ENCODE results near the gene ATN1. TPM values are rescaled to one million over a fixed set of nuclear protein-coding genes. Genes with fewer than 3 reads are reported as not detected.

The ATN1 gene
- total and polyA plus RNA-seq, 10 donors: 10.1 to 112 (median 73.1) TPM

GRCh38 chr12:6946920-6947374, 19.2 kb downstream of the ATN1 start:
- Histone ChIP-seq H3K27me3 (replicated peaks in 1 of 7) (no peaks in the 10 kb centered on the region), H3K9me3 (no peaks in the 10 kb centered on the region), H3K4me3 (peak overlapping the region in 7 of 8 donors; percentile 14 to 81 (median 36)), H3K4me1 (peaks cover 53 to 93% (median 85%) of the 10 kb centered on the region in 6 donors), H3K27ac (peak overlapping the region; percentile 80 to 99 (median 96)), H3K36me3 (peaks cover 0 to 9% (median 0%) of the 10 kb centered on the region in 6 donors)
- TF ChIP-seq POLR2AphosphoS5 (IDR thresholded peaks at IDR 0.05) (no peak), POLR2A (IDR thresholded peaks at IDR 0.05) (no peak)
- TF ChIP-seq, protein P1, sequence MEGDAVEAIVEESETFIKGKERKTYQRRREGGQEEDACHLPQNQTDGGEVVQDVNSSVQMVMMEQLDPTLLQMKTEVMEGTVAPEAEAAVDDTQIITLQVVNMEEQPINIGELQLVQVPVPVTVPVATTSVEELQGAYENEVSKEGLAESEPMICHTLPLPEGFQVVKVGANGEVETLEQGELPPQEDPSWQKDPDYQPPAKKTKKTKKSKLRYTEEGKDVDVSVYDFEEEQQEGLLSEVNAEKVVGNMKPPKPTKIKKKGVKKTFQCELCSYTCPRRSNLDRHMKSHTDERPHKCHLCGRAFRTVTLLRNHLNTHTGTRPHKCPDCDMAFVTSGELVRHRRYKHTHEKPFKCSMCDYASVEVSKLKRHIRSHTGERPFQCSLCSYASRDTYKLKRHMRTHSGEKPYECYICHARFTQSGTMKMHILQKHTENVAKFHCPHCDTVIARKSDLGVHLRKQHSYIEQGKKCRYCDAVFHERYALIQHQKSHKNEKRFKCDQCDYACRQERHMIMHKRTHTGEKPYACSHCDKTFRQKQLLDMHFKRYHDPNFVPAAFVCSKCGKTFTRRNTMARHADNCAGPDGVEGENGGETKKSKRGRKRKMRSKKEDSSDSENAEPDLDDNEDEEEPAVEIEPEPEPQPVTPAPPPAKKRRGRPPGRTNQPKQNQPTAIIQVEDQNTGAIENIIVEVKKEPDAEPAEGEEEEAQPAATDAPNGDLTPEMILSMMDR (IDR thresholded peaks at IDR 0.05 in 8 of 11, conservative IDR thresholded peaks at IDR 0.05 in 3 of 11): no peak
- no peak for DNase-seq
- WGBS, 5 donors: 59 to 70% (median 64%) methylated on average over 8 of the region's 8 CpGs
- intact Hi-C loops (cut with DNase I; ENCODE audit: low total_unique reads): loop anchor here (10.0 kb wide), 1 partner anchor 168 kb away; no protein-coding TSS in a partner anchor

GRCh38 chr12:6947615-6948014, 19.9 kb downstream of the ATN1 start:
- Histone ChIP-seq H3K4me1 (peaks cover 53 to 92% (median 84%) of the 10 kb centered on the region in 6 donors), H3K9me3 (no peaks in the 10 kb centered on the region), H3K4me3 (no peak overlapping the region), H3K27me3 (replicated peaks in 1 of 7) (no peaks in the 10 kb centered on the region), H3K36me3 (peaks cover 0 to 16% (median 0%) of the 10 kb centered on the region in 6 donors), H3K27ac (peak overlapping the region; percentile 80 to 99 (median 96))
- TF ChIP-seq, protein P1 (IDR thresholded peaks at IDR 0.05 in 8 of 11, conservative IDR thresholded peaks at IDR 0.05 in 3 of 11): no peak
- TF ChIP-seq POLR2AphosphoS5 (IDR thresholded peaks at IDR 0.05): no peak
- no peak for TF ChIP-seq POLR2A (IDR thresholded peaks at IDR 0.05)
- intact Hi-C loops (cut with DNase I; ENCODE audit: low total_unique reads): loop anchor here (10.0 kb wide), 1 partner anchor 167 kb away; no protein-coding TSS in a partner anchor
- WGBS, 5 donors: 78 to 84% (median 81%) methylated on average over 8 of the region's 8 CpGs
- DNase-seq: peak; percentile 69

- intact Hi-C loops (cut with DNase I; ENCODE audit: low total_unique reads): loop anchor here (10.0 kb wide), 1 partner anchor 166 kb away; no protein-coding TSS in a partner anchor
- DNase-seq: peak; percentile 79
- H3K36me3 ChIP-seq: peaks cover 0 to 30% (median 0%) of the 10 kb centered on the region in 6 donors
- H3K27me3 ChIP-seq (replicated peaks in 1 of 7): no peaks in the 10 kb centered on the region
- 49 to 60% (median 56%) methylated on average over 15 of the region's 15 CpGs for WGBS, 5 donors
- TF ChIP-seq POLR2AphosphoS5 (IDR thresholded peaks at IDR 0.05) (peak; percentile 55 to 65 (median 60)), POLR2A (IDR thresholded peaks at IDR 0.05) (no peak)
- TF ChIP-seq, protein P1 (IDR thresholded peaks at IDR 0.05 in 8 of 11, conservative IDR thresholded peaks at IDR 0.05 in 3 of 11): peak in 6 of 11 experiments; percentile 13 to 44 (median 22)
- peaks cover 47 to 92% (median 83%) of the 10 kb centered on the region in 6 donors for H3K4me1 ChIP-seq
- peak overlapping the region in 2 of 8 donors; percentile 10 to 44 for H3K4me3 ChIP-seq
- H3K27ac ChIP-seq: peak overlapping the region; percentile 4 to 99 (median 93)
- no peaks in the 10 kb centered on the region for H3K9me3 ChIP-seq
Measured at GRCh38 chr12:6948873-6949594, 21.3 kb downstream of the ATN1 start.

- DNase-seq: peak; percentile 70
- peak overlapping the region; percentile 87 to 99 (median 96) for H3K27ac ChIP-seq
- H3K4me1 ChIP-seq: peaks cover 52 to 92% (median 84%) of the 10 kb centered on the region in 6 donors
- peaks cover 0 to 43% (median 9%) of the 10 kb centered on the region in 6 donors for H3K36me3 ChIP-seq
- H3K27me3 ChIP-seq (replicated peaks in 1 of 7): no peaks in the 10 kb centered on the region
- peak overlapping the region in 5 of 8 donors; percentile 70 to 98 (median 89) for H3K4me3 ChIP-seq
- WGBS, 5 donors: 14 to 49% (median 45%) methylated on average over 1 of the region's 1 CpG; no CpG with 5 or more reads in 1 of the 5 donors
- intact Hi-C loops (cut with DNase I; ENCODE audit: low total_unique reads): no loop called here
- no peak for TF ChIP-seq POLR2AphosphoS5 (IDR thresholded peaks at IDR 0.05)
- TF ChIP-seq, protein P1 (IDR thresholded peaks at IDR 0.05 in 8 of 11, conservative IDR thresholded peaks at IDR 0.05 in 3 of 11): peak in 4 of 11 experiments; percentile 15 to 54 (median 32)
- no peak for TF ChIP-seq POLR2A (IDR thresholded peaks at IDR 0.05)
- H3K9me3 ChIP-seq: no peaks in the 10 kb centered on the region
Measured at GRCh38 chr12:6950401-6950801, 22.6 kb downstream of the ATN1 start.

Data from spleen (tissue), 11 donors.